Measurements from ENCODE around the gene SLC1A3.

The SLC1A3 gene

DNA sequence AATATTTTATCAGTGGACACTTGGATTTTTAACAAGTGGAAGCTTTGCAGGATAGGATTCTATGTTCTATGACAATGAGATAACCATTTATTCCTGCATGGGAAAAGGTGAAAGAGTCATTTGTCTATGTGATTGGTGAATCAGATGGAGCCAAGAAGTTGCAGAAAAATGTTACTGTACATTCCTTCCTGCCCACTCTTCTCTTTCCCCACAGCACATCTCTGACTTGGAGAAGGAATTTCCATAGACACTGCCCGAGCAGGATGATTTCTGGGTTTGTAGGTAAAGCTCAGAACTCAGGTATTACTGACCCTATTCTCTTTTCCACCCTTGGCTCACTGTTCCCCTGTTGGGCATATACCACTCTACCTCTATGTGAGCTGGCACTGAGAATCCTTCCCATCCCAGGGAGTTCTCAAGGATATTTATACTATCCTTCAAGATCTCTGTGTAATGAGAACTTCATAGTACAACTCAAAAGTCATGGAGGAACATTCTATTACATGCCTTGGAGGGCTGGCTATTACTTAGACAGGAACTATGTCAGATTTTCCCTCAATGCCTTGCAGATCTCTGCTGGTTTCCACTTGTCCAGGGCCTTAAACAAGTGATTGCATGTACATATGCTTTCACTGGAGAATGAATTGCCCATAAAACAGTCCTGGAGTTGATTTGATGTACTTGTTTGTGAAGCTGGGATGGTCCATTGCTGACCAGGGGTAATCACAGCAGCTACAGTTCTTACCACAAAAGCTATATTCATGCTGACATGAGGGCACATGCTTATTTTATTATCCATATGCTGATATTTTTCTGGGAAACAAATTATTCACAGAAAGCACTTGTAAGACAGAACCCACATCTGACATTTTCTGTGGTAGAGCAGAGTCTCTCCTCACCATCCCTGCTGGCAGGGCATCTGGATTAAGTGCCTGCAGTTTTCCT lies 24.1 kb downstream of the SLC1A3 start:
- no peaks in the 10 kb centered on the region for H3K4me1 ChIP-seq (ENCODE audit: control insufficient read depth, insufficient read depth, low read length, poor library complexity, severe bottlenecking)
- DNase-seq, result no peak
- no peaks in the 10 kb centered on the region for H3K36me3 ChIP-seq (ENCODE audit: control insufficient read depth, insufficient read depth, low read length)
- H3K27me3 ChIP-seq (replicated peaks; ENCODE audit: control insufficient read depth, insufficient read depth, low read length, poor library complexity, severe bottlenecking), result no peaks in the 10 kb centered on the region
- no peak overlapping the region for H3K4me3 ChIP-seq (ENCODE audit: insufficient read depth, low read depth, low read length, poor library complexity, severe bottlenecking)
- H3K27ac ChIP-seq (ENCODE audit: insufficient read depth, low read length, poor library complexity, severe bottlenecking), result no peak overlapping the region
- H3K9me3 ChIP-seq (ENCODE audit: control insufficient read depth, low read length), result no peaks in the 10 kb centered on the region

DNA sequence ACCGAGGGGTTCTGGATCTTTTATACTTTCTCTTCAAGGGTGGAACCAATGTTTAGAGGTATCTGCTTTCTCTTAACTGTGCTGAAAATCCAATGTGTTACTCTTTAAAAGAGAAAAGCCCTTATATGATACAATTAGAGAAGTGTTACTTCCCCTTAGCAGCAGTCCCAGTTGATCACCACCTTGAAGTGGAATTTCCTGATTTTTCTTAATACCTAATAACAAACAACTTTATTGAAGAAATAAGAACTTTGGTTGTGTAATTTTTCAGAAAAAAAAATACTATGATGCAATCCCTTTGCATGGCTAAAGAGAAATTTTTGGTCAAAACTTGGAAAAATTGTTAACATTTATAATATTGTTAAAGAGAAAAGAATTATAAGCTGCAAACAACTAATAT lies 24.7 kb downstream of the SLC1A3 start:
- DNase-seq, result no peak
- Histone ChIP-seq H3K36me3 (ENCODE audit: control insufficient read depth, insufficient read depth, low read length) (no peaks in the 10 kb centered on the region), H3K27me3 (replicated peaks; ENCODE audit: control insufficient read depth, insufficient read depth, low read length, poor library complexity, severe bottlenecking) (no peaks in the 10 kb centered on the region), H3K4me1 (ENCODE audit: control insufficient read depth, insufficient read depth, low read length, poor library complexity, severe bottlenecking) (no peaks in the 10 kb centered on the region), H3K9me3 (ENCODE audit: control insufficient read depth, low read length) (no peaks in the 10 kb centered on the region), H3K27ac (ENCODE audit: insufficient read depth, low read length, poor library complexity, severe bottlenecking) (no peak overlapping the region), H3K4me3 (ENCODE audit: insufficient read depth, low read depth, low read length, poor library complexity, severe bottlenecking) (no peak overlapping the region)

DNA sequence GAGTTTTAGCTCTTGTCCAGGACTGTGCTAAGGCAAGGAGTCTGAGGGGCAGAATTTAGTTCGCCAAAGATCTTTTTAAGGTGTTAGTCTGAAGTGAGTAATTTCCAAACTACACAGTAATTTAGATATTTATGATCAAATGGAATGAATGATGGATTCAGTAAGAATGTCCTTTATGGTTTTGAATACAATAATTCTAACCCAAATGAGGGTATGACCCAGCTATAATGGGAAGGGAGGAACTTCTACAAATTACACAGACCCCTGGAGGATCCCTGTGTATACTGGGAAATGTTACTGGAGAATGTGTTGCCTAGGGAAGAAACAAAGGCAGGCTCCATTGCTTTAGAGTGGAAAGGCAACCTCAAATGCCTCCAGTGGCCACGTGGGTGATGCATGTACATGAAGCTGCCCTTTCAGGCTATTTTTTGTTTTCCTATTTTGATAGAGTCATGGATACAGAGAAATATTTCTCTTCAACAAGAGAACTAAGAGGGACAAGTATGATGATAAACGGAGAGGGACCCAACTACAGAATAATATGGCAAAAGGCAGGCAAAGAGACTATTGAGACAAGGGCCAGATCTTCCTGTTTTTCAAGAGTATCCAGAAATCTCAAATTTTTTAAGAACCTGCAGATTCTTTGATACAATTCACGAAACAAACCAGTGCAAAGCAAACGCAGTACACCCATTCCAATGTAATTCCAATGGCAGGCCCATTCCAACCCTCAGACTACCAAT lies 25.4 kb downstream of the SLC1A3 start:
- Histone ChIP-seq H3K36me3 (ENCODE audit: control insufficient read depth, insufficient read depth, low read length) (no peaks in the 10 kb centered on the region), H3K27ac (ENCODE audit: insufficient read depth, low read length, poor library complexity, severe bottlenecking) (no peak overlapping the region), H3K27me3 (replicated peaks; ENCODE audit: control insufficient read depth, insufficient read depth, low read length, poor library complexity, severe bottlenecking) (no peaks in the 10 kb centered on the region), H3K9me3 (ENCODE audit: control insufficient read depth, low read length) (no peaks in the 10 kb centered on the region), H3K4me3 (ENCODE audit: insufficient read depth, low read depth, low read length, poor library complexity, severe bottlenecking) (no peak overlapping the region), H3K4me1 (ENCODE audit: control insufficient read depth, insufficient read depth, low read length, poor library complexity, severe bottlenecking) (no peaks in the 10 kb centered on the region)
- no peak for DNase-seq

DNA sequence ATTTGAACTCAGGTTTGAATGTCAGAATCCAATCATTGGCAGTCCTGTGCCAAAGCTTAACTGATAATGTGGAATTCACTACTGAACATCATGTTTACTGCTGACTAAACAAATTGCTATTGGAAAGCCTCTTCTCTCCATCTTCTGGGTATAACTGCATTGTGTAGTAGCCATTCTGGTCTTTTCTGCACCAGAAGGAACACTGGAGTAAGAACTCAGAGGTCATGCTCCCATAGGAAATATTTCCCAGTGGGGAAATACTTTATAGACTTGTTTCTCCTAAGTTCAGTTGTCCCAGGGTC lies 25.9 kb downstream of the SLC1A3 start:
- Histone ChIP-seq H3K9me3 (ENCODE audit: control insufficient read depth, low read length) (no peaks in the 10 kb centered on the region), H3K27me3 (replicated peaks; ENCODE audit: control insufficient read depth, insufficient read depth, low read length, poor library complexity, severe bottlenecking) (no peaks in the 10 kb centered on the region), H3K4me3 (ENCODE audit: insufficient read depth, low read depth, low read length, poor library complexity, severe bottlenecking) (no peak overlapping the region), H3K27ac (ENCODE audit: insufficient read depth, low read length, poor library complexity, severe bottlenecking) (no peak overlapping the region), H3K36me3 (ENCODE audit: control insufficient read depth, insufficient read depth, low read length) (no peaks in the 10 kb centered on the region), H3K4me1 (ENCODE audit: control insufficient read depth, insufficient read depth, low read length, poor library complexity, severe bottlenecking) (no peaks in the 10 kb centered on the region)
- DNase-seq, result no peak

DNA sequence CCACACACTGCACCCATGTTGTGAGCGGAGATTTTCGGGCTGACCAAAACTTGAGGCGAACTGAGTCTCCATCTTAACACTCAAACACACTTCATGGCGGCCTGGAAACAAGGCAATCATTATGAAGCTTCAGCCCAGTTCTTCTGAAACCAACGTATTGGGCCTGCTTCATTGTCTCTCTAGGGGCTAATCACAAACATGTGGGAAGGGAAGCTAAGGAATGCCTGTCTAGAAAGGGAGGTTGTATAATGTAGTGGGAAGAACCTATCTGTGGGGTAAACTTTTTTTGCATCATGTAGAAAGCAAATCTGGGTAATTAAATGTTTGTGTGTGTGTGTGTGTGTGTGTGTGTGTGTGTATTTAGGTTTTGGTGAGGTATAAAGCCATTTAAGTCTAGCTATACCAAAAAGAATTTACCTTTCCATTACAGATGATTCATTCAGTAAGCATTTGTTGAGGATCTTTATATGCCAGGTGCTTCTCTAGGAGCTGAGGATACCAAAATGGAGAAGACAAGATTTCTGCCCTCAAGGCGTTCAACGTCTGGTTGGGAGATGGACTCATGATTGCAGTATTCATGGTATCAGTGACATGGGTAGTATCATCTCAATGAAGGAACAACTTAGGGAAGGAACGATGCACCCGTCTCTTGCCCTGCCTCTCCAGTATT lies 29.4 kb downstream of the SLC1A3 start:
- Histone ChIP-seq H3K4me1 (ENCODE audit: control insufficient read depth, insufficient read depth, low read length, poor library complexity, severe bottlenecking) (no peaks in the 10 kb centered on the region), H3K9me3 (ENCODE audit: control insufficient read depth, low read length) (no peaks in the 10 kb centered on the region), H3K27me3 (replicated peaks; ENCODE audit: control insufficient read depth, insufficient read depth, low read length, poor library complexity, severe bottlenecking) (no peaks in the 10 kb centered on the region), H3K4me3 (ENCODE audit: insufficient read depth, low read depth, low read length, poor library complexity, severe bottlenecking) (no peak overlapping the region), H3K27ac (ENCODE audit: insufficient read depth, low read length, poor library complexity, severe bottlenecking) (no peak overlapping the region), H3K36me3 (ENCODE audit: control insufficient read depth, insufficient read depth, low read length) (no peaks in the 10 kb centered on the region)
- no peak for DNase-seq

DNA sequence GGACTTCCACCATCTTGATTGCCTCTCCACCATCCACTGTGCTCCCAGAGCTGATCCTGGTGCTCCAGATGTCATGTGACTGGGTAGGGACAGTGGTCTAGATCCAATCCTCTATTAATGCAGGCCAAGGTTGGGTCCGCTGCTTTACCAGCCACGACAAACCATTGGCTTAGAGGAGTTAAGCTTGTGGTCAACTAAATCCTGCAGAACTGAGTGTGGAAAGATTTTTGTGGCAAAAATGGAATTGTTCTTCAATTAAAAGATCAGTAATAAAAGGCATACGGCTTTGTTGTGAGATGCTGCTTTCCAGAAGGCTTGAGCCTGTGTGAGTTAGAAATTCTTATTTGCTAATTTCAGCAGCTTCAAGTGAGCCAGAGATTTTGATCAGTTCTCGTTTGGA lies 30.7 kb downstream of the SLC1A3 start:
- no peaks in the 10 kb centered on the region for H3K36me3 ChIP-seq (ENCODE audit: control insufficient read depth, insufficient read depth, low read length)
- no peak overlapping the region for H3K27ac ChIP-seq (ENCODE audit: insufficient read depth, low read length, poor library complexity, severe bottlenecking)
- H3K4me1 ChIP-seq (ENCODE audit: control insufficient read depth, insufficient read depth, low read length, poor library complexity, severe bottlenecking), result no peaks in the 10 kb centered on the region
- H3K27me3 ChIP-seq (replicated peaks; ENCODE audit: control insufficient read depth, insufficient read depth, low read length, poor library complexity, severe bottlenecking), result no peaks in the 10 kb centered on the region
- no peaks in the 10 kb centered on the region for H3K9me3 ChIP-seq (ENCODE audit: control insufficient read depth, low read length)
- DNase-seq, result no peak
- H3K4me3 ChIP-seq (ENCODE audit: insufficient read depth, low read depth, low read length, poor library complexity, severe bottlenecking), result no peak overlapping the region

DNA sequence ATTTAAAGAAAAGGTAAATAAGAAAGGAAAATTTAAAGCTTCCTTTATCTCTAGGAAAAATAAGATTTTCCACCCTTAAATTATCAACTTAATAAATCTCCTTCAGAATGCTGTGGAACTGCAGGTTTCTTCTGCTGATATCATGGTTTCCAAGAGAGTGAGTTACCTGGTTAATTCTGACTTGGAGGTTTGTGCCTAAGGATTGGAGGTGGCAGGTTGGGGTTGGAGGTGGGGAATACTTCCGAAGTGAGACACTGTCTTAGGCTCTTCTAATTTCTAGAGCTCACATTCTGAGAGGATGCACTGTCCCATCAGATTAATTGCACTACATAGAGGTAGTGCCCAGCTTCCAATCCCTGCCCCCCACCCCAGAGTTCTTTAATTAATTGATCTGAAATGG lies 31.1 kb downstream of the SLC1A3 start:
- no peak for DNase-seq
- Histone ChIP-seq H3K4me1 (ENCODE audit: control insufficient read depth, insufficient read depth, low read length, poor library complexity, severe bottlenecking) (no peaks in the 10 kb centered on the region), H3K4me3 (ENCODE audit: insufficient read depth, low read depth, low read length, poor library complexity, severe bottlenecking) (no peak overlapping the region)

DNA sequence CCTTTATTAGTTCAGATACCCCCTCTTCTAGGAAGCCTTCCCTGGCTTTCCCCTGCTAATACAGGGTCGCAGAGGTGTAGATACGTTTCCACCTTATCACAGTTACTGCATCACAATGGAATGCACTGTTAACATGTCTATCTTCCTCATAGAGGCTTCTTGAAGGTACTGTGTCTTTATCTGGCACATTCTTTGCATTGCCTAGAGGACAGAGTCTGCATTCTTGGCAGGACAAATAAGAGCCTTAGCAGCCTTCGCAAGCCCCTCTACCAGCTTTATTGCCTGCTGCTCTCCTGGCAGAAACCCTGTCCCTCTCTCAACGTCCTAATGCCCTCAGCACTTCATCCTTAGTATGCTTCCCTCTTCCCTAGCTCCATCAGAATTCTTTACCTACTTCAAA lies 31.6 kb downstream of the SLC1A3 start:
- Histone ChIP-seq H3K36me3 (ENCODE audit: control insufficient read depth, insufficient read depth, low read length) (no peaks in the 10 kb centered on the region), H3K4me1 (ENCODE audit: control insufficient read depth, insufficient read depth, low read length, poor library complexity, severe bottlenecking) (no peaks in the 10 kb centered on the region), H3K9me3 (ENCODE audit: control insufficient read depth, low read length) (no peaks in the 10 kb centered on the region), H3K27me3 (replicated peaks; ENCODE audit: control insufficient read depth, insufficient read depth, low read length, poor library complexity, severe bottlenecking) (no peaks in the 10 kb centered on the region), H3K27ac (ENCODE audit: insufficient read depth, low read length, poor library complexity, severe bottlenecking) (no peak overlapping the region), H3K4me3 (ENCODE audit: insufficient read depth, low read depth, low read length, poor library complexity, severe bottlenecking) (no peak overlapping the region)
- DNase-seq, result no peak

More for the DNA sequence above, 31.1 kb downstream of the SLC1A3 start:
- no peaks in the 10 kb centered on the region for H3K36me3 ChIP-seq (ENCODE audit: control insufficient read depth, insufficient read depth, low read length)
- H3K9me3 ChIP-seq (ENCODE audit: control insufficient read depth, low read length), result no peaks in the 10 kb centered on the region
- H3K27ac ChIP-seq (ENCODE audit: insufficient read depth, low read length, poor library complexity, severe bottlenecking), result no peak overlapping the region
- H3K27me3 ChIP-seq (replicated peaks; ENCODE audit: control insufficient read depth, insufficient read depth, low read length, poor library complexity, severe bottlenecking), result no peaks in the 10 kb centered on the region

DNA sequence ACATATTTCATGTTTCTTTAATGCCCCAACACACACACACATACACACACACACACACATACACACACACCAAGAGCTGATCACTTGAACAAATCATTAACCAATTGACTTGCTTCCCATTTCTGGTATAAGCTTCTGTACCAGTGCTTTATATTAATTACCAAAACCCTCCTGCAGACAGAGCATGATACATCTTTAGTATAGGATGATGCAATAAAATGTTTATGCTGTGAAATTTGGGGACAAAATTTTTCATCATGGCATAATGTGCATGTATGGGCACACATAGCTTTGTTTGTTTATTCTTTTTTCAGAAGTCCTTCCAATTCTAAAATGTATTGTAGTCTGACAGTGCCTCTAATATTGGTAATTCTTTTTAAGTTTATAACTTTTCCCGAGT lies 34.5 kb downstream of the SLC1A3 start:
- DNase-seq, result no peak
- H3K9me3 ChIP-seq (ENCODE audit: control insufficient read depth, low read length), result no peaks in the 10 kb centered on the region

DNA sequence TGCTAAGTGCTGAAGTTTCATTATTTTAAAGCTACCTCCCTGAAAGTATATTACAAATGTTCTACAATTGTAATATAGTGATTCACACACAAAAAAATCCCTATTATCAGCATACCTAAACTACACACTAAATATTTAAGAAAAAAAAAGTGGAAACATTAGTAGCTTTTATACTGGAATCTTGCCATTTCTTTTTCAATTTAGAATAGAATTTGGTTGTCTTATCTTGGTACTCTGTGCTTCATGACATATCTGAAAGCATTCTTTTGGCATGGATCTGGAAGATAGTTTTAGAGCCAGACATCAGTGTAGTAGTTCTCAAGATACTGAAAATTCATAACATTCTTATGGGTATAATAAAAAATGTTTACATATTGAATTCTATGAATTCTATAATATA lies 35.0 kb downstream of the SLC1A3 start:
- H3K9me3 ChIP-seq (ENCODE audit: control insufficient read depth, low read length), result no peaks in the 10 kb centered on the region
- H3K4me3 ChIP-seq (ENCODE audit: insufficient read depth, low read depth, low read length, poor library complexity, severe bottlenecking), result no peak overlapping the region
- no peak for DNase-seq
- no peak overlapping the region for H3K27ac ChIP-seq (ENCODE audit: insufficient read depth, low read length, poor library complexity, severe bottlenecking)
- no peaks in the 10 kb centered on the region for H3K36me3 ChIP-seq (ENCODE audit: control insufficient read depth, insufficient read depth, low read length)
- no peaks in the 10 kb centered on the region for H3K27me3 ChIP-seq (replicated peaks; ENCODE audit: control insufficient read depth, insufficient read depth, low read length, poor library complexity, severe bottlenecking)
- no peaks in the 10 kb centered on the region for H3K4me1 ChIP-seq (ENCODE audit: control insufficient read depth, insufficient read depth, low read length, poor library complexity, severe bottlenecking)

More for the DNA sequence above, 34.5 kb downstream of the SLC1A3 start:
- no peaks in the 10 kb centered on the region for H3K27me3 ChIP-seq (replicated peaks; ENCODE audit: control insufficient read depth, insufficient read depth, low read length, poor library complexity, severe bottlenecking)
- no peak overlapping the region for H3K4me3 ChIP-seq (ENCODE audit: insufficient read depth, low read depth, low read length, poor library complexity, severe bottlenecking)
- no peaks in the 10 kb centered on the region for H3K36me3 ChIP-seq (ENCODE audit: control insufficient read depth, insufficient read depth, low read length)
- no peak overlapping the region for H3K27ac ChIP-seq (ENCODE audit: insufficient read depth, low read length, poor library complexity, severe bottlenecking)
- H3K4me1 ChIP-seq (ENCODE audit: control insufficient read depth, insufficient read depth, low read length, poor library complexity, severe bottlenecking), result no peaks in the 10 kb centered on the region
